ENCODE results near the gene HIC2. TPM values are rescaled to one million over a fixed set of nuclear protein-coding genes. Genes with fewer than 3 reads are reported as not detected.
A peak's percentile ranks its signal among the peaks of the same experiment; 100 is the strongest.
"Not testable (repeated sequence)": the region's sequence is repeated elsewhere in the genome, so short reads cannot be mapped to it uniquely, and the experiment has no call there.

HIC2 gene
- polyA plus RNA-seq, 1 experiment: 0.54 TPM

DNA sequence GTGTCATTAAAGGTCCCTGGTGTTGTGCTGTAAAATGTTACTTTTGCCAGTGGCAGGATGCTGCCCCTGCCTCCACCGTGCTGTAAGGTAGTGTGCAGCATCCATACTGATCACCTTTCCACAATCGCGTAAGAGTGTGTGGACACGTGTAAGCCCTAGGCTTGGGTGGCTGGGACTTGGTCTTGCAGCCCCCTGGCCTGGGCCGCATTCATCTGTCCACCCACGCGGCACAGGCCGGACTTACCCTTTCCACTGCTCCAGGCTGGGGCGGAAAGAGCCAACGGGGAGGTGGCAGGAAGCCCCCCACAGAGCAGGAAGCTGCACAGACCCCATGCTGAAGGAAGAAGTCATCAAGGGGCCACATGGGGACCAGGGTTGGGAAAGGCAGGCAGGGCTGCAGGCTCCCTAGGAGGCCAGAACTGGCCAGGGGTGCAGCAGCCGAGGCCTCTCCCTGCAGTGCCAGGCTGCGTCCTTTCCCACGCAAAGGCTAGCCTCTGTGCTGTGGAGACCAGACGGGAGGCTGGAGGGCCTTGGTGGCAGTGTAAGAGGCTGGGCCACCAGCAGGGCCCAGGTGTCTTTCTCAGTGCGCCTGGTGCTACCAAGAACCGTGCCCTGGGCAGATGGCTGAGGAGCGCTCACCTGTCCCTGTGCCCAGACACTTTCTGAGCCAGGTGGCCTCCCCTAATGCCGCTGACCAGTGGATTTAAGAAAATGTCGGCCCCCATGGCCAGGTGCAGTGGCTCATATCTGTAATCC, 38.3 kb downstream of the HIC2 start:
- Histone ChIP-seq H3K36me3 (ENCODE audit: control insufficient read depth, insufficient read depth, low read length) (no peaks in the 10 kb centered on the region), H3K27me3 (ENCODE audit: control insufficient read depth, insufficient read depth, low read length) (no peaks in the 10 kb centered on the region), H3K4me3 (ENCODE audit: low read depth, low read length) (no peak overlapping the region)
- no peak for DNase-seq (ENCODE audit: low read depth)
- ChIA-PET POLR2A (no interaction called here), CTCF (no interaction called here)
- TF ChIP-seq, protein P1, sequence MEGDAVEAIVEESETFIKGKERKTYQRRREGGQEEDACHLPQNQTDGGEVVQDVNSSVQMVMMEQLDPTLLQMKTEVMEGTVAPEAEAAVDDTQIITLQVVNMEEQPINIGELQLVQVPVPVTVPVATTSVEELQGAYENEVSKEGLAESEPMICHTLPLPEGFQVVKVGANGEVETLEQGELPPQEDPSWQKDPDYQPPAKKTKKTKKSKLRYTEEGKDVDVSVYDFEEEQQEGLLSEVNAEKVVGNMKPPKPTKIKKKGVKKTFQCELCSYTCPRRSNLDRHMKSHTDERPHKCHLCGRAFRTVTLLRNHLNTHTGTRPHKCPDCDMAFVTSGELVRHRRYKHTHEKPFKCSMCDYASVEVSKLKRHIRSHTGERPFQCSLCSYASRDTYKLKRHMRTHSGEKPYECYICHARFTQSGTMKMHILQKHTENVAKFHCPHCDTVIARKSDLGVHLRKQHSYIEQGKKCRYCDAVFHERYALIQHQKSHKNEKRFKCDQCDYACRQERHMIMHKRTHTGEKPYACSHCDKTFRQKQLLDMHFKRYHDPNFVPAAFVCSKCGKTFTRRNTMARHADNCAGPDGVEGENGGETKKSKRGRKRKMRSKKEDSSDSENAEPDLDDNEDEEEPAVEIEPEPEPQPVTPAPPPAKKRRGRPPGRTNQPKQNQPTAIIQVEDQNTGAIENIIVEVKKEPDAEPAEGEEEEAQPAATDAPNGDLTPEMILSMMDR (IDR thresholded peaks at IDR 0.05; ENCODE audit: insufficient read depth, low read depth, low read length): no peak

DNA sequence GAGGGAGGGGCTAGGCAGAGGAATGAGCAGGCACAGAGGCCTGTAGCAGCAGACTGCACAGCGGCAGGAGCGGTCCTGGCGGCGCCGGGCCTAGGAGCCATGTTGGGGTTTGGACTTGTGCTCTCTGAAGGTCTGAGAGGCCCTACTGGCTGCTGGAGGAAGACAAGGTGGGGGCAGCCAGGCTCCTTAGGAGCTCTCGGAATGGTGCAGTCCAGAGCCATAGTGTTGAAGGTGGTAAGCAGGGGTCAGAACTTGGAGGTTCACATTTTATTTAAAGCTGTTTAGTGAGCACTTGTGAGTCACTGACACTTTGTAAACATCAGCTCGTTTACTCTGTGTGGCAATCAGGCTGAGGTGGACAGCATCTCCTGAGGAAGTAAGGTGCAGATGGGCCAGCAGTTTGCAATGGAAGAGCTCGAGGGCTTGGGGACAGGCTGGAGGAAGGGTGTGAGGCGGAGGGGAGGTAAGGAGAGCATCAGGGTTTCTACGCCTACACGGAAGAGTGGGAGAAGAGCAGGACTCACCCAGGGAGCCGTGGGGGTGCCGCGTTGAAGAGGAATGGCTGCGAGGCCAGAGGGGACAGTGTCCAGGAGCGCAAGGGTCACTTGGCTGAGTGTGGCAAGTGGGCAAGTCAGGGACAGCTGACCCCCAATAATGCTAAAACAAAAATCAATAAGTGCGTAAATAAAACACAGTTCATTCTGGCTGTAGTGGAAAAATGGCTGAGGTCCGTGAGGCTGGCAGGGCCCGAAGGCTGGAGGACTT, 40.0 kb downstream of the HIC2 start:
- Histone ChIP-seq H3K36me3 (ENCODE audit: control insufficient read depth, insufficient read depth, low read length) (no peaks in the 10 kb centered on the region), H3K4me3 (ENCODE audit: low read depth, low read length) (no peak overlapping the region), H3K27me3 (ENCODE audit: control insufficient read depth, insufficient read depth, low read length) (no peaks in the 10 kb centered on the region)
- CTCF ChIA-PET: no interaction called here
- POLR2A ChIA-PET: no interaction called here
- TF ChIP-seq, protein P1 (IDR thresholded peaks at IDR 0.05; ENCODE audit: insufficient read depth, low read depth, low read length): no peak
- no peak for DNase-seq (ENCODE audit: low read depth)

DNA sequence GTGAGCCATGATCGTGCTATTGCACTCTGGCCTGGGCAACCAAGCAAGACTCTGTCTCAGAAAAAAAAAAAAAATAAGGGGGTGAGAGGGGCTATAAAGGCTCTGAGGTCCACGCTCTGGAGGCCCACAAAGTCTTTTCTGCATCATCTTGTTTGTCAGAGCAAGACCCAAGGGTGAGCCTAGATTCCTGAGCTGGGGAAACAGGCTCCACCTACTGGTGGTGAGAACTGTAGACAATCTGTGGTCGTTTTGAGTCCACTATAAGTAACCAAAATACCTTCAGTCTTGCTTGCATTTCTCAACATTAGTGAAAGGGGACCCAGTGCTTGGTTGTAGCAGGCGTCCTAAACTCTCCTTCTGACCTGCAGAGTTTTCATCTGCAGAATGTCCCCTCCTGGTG, 45.5 kb downstream of the HIC2 start:
- H3K36me3 ChIP-seq (ENCODE audit: control insufficient read depth, insufficient read depth, low read length); CTCF ChIA-PET; H3K27me3 ChIP-seq (ENCODE audit: control insufficient read depth, insufficient read depth, low read length); DNase-seq (ENCODE audit: low read depth); H3K4me3 ChIP-seq (ENCODE audit: low read depth, low read length); POLR2A ChIA-PET: not testable (repeated sequence)

DNA sequence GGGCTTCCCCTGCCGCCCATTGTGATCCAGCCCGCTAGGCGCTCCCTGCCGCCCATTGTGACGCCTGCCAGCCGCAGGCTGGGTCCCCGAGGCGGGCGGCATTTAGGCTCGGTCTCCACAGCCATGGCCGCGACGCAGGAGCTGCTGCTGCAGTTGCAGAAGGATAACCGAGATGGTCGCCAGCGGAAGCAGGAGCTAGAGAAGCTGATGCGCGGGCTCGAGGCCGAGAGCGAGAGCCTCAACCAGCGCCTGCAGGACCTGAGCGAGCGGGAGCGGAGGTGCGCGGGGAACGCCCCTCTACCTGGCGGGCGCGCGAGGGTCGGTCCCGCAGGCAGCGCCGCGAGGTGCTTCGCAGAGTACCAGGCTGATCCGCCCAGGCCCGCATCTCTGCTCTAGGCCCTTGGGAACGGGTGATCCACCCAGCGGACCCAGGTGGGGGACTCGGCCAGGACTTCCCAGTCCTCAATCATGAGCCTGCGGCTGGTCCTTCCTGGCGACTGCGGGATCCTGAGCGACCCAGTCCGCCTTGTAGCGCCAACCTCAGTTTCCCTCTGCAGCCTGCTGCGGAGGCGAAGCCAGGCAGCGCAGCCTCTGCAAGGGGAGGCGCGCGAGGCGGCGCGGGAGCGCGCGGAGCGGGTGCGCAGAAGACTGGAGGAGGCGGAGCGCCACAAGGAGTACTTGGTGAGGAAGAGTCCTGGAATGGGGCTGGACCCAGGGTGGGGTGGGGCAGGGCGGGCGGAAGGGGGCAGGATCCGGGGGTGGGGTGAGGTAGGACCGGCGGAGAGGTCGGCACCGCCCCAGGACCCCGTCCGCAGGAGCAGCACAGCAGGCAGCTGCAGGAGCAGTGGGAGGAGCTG, 50.4 kb downstream of the HIC2 start, which contains the start of gene TMEM191C:
TSS of gene TMEM191C (plus strand) at position 51 of the 857 bp plus-strand sequence. CDS start at position 124, 73 bp downstream.
- POLR2A ChIA-PET; H3K27me3 ChIP-seq (ENCODE audit: control insufficient read depth, insufficient read depth, low read length); CTCF ChIA-PET; H3K36me3 ChIP-seq (ENCODE audit: control insufficient read depth, insufficient read depth, low read length); DNase-seq (ENCODE audit: low read depth): not testable (repeated sequence)
- H3K4me3 ChIP-seq (ENCODE audit: low read depth, low read length): peak within 1 kb of the TSS; percentile 46

DNA sequence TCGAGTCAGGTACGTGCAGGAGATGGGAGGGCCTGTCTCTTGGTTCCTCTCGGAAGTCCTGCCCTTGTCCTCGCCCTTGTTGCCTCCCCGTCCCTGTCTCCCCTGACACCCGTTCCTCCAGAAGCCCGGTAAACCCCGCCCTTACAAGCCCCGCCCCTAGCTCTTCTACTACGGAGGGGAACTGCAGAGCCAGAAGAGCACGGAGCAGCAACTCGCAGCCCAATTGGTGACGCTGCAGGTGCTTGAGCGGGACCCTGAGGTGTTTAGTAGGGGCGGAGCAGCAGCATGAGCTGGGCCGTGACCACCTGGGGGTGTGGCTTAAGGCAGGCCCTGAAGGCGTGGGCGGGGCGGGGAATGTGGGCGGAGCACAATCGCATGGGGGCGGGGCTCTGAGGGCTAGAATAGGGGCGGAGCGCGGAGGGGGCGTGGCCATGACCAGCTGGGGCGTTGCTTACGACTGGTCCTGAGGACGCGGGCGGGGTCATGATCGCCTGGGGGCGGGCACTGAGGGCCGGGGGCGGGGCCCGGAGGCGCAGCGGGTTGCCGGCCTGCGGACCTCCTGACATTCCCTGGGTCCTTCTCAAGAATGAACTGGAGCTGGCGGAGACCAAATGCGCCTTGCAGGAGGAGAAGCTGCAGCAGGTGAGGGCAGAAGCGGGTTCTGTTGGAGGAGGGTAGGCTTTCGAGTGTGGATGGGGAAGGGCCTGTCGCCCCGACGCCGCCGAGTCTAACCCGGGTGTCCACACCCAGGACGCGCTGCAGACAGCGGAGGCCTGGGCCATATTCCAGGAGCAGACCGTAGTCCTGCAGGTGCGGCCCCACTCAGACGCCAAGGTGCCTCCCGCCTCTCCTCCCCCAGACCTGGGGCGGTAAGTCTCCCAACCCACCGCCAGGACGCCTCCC, 51.3 kb downstream of the HIC2 start:
- CTCF ChIA-PET; H3K36me3 ChIP-seq (ENCODE audit: control insufficient read depth, insufficient read depth, low read length); H3K27me3 ChIP-seq (ENCODE audit: control insufficient read depth, insufficient read depth, low read length); POLR2A ChIA-PET: not testable (repeated sequence)
- peak; percentile 34 for DNase-seq (ENCODE audit: low read depth)
- H3K4me3 ChIP-seq (ENCODE audit: low read depth, low read length): peak overlapping the region; percentile 46

DNA sequence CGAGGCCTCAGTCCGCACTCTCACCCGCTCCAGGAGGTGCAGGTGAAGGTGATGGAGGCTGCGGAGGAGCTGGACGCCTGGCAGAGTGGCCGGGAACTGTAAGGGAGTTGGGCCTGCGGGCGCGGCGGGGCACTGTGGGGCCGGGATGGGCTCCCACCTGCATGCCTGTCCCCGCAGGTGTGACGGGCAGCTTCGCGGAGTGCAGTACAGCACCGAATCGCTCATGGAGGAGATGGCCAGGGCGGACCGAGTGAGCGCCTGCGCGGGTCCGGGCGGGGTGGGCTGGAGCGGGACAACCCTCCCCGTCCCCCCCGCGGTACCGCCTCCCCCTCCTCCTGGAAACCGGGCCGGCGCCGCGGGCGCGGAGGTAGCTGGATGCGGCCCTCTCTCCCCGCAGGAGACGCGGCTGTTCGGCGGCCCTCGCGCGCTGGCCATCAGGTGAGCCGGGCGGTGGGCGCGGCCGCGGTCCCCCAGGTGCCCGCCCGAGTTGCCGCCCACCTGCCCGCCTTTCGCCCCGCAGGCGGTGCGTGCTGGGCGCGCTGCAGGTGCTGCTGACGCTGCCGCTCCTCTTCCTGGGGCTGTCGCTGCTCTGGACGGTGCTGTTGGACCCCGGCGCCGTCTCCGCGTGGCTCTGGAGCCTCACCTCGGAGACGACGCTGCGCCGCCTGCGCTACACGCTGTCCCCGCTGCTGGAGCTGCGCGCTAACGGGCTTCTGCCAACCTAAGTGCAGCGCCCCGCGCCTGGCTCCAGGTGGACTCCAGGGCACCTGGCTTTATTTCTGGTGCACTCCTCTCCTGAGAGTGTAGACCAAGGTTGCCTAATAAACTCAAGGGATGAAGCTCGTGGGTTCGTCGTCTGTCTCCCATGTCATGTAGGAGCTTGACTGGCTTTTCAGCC, 52.2 kb downstream of the HIC2 start:
- CTCF ChIA-PET; H3K27me3 ChIP-seq (ENCODE audit: control insufficient read depth, insufficient read depth, low read length); POLR2A ChIA-PET; H3K36me3 ChIP-seq (ENCODE audit: control insufficient read depth, insufficient read depth, low read length); DNase-seq (ENCODE audit: low read depth); H3K4me3 ChIP-seq (ENCODE audit: low read depth, low read length): not testable (repeated sequence)

DNA sequence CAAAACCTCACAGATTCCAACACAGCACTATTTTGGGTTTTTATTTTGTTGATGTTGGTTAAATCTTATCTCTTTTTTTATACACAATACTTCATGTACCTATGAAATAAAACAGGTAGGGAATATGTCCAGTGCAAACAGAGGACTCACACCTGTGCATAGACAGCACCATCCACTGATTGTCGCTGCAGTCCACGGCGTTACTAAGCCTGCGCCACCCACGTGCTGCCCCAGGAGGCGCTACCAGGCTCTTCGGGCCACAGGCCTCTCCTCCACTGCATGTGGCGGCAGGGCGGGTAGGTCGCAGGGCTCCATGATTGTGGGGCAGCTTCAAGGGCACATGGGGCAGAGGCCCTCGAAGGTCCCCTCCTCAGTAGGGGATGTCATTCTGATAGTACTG, 55.8 kb downstream of the HIC2 start:
- POLR2A ChIA-PET; H3K27me3 ChIP-seq (ENCODE audit: control insufficient read depth, insufficient read depth, low read length); DNase-seq (ENCODE audit: low read depth); CTCF ChIA-PET; H3K36me3 ChIP-seq (ENCODE audit: control insufficient read depth, insufficient read depth, low read length); H3K4me3 ChIP-seq (ENCODE audit: low read depth, low read length): not testable (repeated sequence)

DNA sequence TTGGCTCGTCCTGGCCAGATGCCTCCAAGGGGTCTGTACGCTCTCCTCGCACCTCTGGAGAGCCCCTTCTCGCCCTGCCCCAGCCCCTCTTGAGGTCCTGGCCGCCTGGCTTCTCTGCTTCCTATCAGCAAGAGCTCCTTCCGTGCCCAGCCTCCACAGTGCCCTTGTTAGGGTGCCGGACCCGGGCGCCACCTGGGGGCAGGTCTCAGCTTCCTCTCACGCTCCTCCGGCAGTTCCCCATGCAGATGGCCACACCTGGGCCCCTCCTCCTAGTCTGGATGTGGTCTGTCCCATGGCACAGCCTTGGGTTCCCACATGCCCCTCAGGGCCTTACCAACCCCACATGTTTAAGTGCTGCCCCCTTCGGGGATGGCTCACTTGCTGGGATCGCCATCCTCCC, 56.5 kb downstream of the HIC2 start:
- H3K4me3 ChIP-seq (ENCODE audit: low read depth, low read length); POLR2A ChIA-PET; H3K36me3 ChIP-seq (ENCODE audit: control insufficient read depth, insufficient read depth, low read length); DNase-seq (ENCODE audit: low read depth); H3K27me3 ChIP-seq (ENCODE audit: control insufficient read depth, insufficient read depth, low read length); CTCF ChIA-PET: not testable (repeated sequence)

DNA sequence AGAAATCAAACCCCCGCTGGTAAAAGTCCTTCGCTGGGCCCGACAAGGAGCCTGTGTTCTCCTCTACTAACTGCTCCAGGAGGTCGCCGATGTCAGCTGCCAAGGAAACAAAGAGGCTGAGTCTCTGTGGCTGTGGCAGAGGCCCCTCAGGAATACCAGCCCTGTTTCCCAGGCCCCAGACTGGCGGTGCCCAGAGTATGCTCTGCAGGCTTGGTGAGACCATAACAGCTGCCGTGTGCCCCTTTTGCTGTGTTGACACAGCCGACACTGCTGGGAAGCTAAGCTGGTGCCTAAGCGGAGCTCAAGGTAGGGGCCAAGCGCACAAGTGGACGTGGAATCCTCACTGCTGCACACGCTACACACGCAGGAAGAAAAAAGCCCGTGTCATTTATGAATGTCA, 66.9 kb downstream of the HIC2 start:
- H3K4me3 ChIP-seq (ENCODE audit: low read depth, low read length); H3K36me3 ChIP-seq (ENCODE audit: control insufficient read depth, insufficient read depth, low read length); DNase-seq (ENCODE audit: low read depth); H3K27me3 ChIP-seq (ENCODE audit: control insufficient read depth, insufficient read depth, low read length); CTCF ChIA-PET; POLR2A ChIA-PET: not testable (repeated sequence)
